Measurements from ENCODE around the gene SLC25A26.

DNA sequence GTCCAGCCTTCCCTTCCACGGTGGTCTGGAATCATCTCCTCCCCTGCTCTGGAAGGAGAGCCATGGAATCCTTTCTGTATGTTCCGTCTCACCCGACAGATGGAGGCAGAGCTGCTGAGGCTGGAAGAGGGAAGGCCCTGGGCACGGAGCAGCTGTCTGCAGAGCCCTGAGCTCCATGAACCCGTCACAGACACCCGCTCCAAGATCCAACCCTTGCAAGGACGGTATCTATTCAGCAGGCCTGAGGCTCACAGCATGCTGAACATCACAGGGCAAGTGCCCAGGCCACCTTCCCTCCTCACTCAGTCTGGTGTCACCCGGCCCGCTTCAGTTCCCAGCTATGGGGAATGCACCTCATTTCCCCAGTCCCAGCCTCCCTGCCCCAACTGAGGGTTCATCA is 176.1 kb downstream of the SLC25A26 start:
- TF ChIP-seq, protein P1, sequence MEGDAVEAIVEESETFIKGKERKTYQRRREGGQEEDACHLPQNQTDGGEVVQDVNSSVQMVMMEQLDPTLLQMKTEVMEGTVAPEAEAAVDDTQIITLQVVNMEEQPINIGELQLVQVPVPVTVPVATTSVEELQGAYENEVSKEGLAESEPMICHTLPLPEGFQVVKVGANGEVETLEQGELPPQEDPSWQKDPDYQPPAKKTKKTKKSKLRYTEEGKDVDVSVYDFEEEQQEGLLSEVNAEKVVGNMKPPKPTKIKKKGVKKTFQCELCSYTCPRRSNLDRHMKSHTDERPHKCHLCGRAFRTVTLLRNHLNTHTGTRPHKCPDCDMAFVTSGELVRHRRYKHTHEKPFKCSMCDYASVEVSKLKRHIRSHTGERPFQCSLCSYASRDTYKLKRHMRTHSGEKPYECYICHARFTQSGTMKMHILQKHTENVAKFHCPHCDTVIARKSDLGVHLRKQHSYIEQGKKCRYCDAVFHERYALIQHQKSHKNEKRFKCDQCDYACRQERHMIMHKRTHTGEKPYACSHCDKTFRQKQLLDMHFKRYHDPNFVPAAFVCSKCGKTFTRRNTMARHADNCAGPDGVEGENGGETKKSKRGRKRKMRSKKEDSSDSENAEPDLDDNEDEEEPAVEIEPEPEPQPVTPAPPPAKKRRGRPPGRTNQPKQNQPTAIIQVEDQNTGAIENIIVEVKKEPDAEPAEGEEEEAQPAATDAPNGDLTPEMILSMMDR (IDR thresholded peaks at IDR 0.05), result no peak
- no peak for TF ChIP-seq POLR2A (IDR thresholded peaks at IDR 0.05)

Data from tibial nerve (tissue), 3 donors.